HUES6 (cell line): ENCODE results near the gene ADAMTS19.

Source experiments
- H3K27ac ChIP-seq: 2 replicates; pipeline ENCODE4 v1.7.0; 2013; ENCODE audit warnings: low read depth, mild to moderate bottlenecking, low read length, inconsistent platforms
- H3K27me3 ChIP-seq: 2 replicates; pipeline ENCODE4 v1.6.1; 2013; ENCODE audit warnings: low read length; ENCODE audit not compliant: control insufficient read depth, insufficient read depth
- H3K36me3 ChIP-seq: 2 replicates; pipeline ENCODE4 v1.6.1; 2013; ENCODE audit warnings: low read length; ENCODE audit not compliant: control insufficient read depth, insufficient read depth
- H3K4me1 ChIP-seq: 2 replicates; pipeline ENCODE4 v1.6.1; 2013; ENCODE audit warnings: low read length; ENCODE audit not compliant: control insufficient read depth, insufficient read depth
- H3K4me3 ChIP-seq: 2 replicates; pipeline ENCODE4 v1.5.1; 2013; ENCODE audit warnings: low read depth, low read length
- H3K9ac ChIP-seq: one replicate; pipeline ENCODE4 v1.6.1; 2013; ENCODE audit warnings: mild to moderate bottlenecking, low read length
- H3K9me3 ChIP-seq: 2 replicates; pipeline ENCODE4 v1.6.1; 2013; ENCODE audit warnings: low read depth, low read length; ENCODE audit not compliant: control insufficient read depth, insufficient read depth

ADAMTS19 gene

DNA sequence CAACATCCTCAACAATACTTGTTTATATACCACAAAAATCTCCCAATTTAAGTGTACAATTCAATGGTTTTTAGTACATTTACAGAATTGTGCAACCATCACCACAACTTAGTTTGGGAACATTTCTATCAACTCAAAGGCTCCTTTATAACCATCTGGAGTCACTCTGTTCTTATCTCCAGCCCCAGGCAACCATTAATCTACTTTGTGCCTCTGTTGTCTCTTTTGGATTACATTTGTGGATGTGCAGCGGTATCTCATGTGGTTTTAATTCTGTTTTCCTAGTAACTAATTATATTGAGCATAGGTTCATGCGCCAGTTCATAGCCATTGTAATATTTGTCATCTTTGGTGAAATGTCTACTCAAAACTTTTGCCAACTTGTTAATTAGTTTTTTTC is 14.4 kb downstream of the ADAMTS19 start:
- Histone ChIP-seq H3K9ac (no peak overlapping the region), H3K4me1 (no peaks in the 10 kb centered on the region), H3K36me3 (peaks cover 6% of the 10 kb centered on the region; the same call in 1 of the 2 replicates), H3K27ac (no peak overlapping the region), H3K27me3 (no peaks in the 10 kb centered on the region), H3K9me3 (no peaks in the 10 kb centered on the region), H3K4me3 (no peak overlapping the region)

DNA sequence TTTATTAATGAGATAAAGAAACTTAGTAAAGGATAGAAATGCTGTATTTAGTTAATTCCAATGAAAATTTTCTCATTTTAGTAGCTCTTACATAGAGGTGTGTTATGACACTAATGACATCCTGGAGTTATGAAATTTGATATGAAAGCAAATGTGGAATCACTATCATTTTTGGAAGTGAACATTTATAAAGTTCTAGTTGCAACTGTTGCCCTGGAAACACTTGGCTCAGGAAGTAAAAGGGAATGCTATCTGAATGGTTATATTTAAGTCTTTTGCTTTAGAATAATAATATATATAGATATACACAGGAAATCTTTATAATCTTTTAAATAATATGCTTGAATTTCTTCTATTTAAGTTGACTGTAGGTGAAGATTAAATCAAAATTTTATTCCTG is 16.7 kb downstream of the ADAMTS19 start:
- peaks cover 6% of the 10 kb centered on the region; the same call in 1 of the 2 replicates for H3K36me3 ChIP-seq
- H3K4me1 ChIP-seq, result no peaks in the 10 kb centered on the region
- no peak overlapping the region for H3K27ac ChIP-seq
- no peak overlapping the region for H3K4me3 ChIP-seq
- H3K9me3 ChIP-seq, result no peaks in the 10 kb centered on the region
- no peaks in the 10 kb centered on the region for H3K27me3 ChIP-seq
- H3K9ac ChIP-seq, result no peak overlapping the region

DNA sequence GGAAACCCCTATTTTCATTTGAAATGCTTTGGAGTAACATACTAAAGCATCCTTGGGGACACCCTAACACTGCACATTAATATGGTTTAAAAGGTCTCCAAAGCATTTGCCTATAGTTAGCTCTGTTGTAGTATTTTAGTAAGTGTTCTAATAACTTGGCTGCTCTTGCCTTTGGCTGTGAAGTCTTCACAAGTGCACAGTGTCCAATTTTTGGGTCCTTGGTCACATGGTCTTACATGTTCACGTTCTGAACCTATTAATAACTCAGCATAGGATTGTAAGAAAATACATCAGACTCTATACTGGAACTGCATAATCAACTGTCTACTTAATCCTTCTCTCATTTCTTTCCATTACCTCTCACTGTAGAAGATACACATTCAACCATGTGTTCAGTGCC is 17.4 kb downstream of the ADAMTS19 start:
- Histone ChIP-seq H3K4me1 (no peaks in the 10 kb centered on the region), H3K27me3 (no peaks in the 10 kb centered on the region), H3K36me3 (peaks cover 6% of the 10 kb centered on the region; the same call in 1 of the 2 replicates), H3K9me3 (no peaks in the 10 kb centered on the region), H3K27ac (no peak overlapping the region), H3K4me3 (no peak overlapping the region), H3K9ac (no peak overlapping the region)

DNA sequence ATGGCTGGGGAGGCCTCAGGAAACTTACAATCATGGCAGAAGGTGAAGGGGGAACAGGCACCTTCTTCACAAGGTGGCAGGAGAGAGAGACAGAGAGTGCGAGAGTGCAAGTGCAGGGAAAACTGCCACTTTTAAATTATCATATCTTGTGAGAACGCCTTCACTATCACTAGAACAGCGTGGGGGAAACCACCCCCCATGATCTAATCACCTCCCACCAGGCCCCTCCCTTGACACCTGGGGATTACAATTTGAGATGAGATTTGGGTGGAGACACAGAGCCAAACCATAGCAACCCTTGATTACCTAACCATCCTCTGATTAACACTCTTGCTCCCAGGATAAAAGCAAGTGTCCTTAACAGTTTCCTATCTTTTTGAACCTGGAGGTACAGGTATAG is 21.1 kb downstream of the ADAMTS19 start:
- H3K36me3 ChIP-seq, result peaks cover 6% of the 10 kb centered on the region; the same call in 1 of the 2 replicates
- no peaks in the 10 kb centered on the region for H3K4me1 ChIP-seq
- H3K9me3 ChIP-seq, result no peaks in the 10 kb centered on the region
- H3K27me3 ChIP-seq, result no peaks in the 10 kb centered on the region
- H3K9ac ChIP-seq, result no peak overlapping the region
- no peak overlapping the region for H3K27ac ChIP-seq
- no peak overlapping the region for H3K4me3 ChIP-seq

DNA sequence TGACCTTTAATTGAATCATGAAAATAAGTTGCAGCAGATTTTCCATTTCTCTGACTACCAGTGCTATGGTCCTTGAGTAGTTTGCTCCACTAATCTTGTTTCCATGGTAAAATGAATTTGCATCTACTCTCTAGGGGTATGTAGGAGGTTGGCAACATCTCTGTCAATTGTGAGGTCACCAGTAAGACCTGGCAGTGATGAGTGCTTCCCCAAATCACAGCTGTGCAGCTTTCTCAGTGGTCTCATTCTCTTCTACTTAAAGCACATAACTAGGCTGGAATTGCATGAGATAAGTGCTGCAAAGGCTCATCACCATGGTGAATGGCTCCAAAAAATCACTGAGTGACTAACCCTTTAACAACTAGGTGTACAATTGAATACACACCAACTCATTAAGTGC is 36.3 kb downstream of the ADAMTS19 start:
- no peak overlapping the region for H3K4me3 ChIP-seq
- H3K27ac ChIP-seq, result no peak overlapping the region
- no peaks in the 10 kb centered on the region for H3K9me3 ChIP-seq
- H3K27me3 ChIP-seq, result no peaks in the 10 kb centered on the region
- H3K9ac ChIP-seq, result no peak overlapping the region
- H3K36me3 ChIP-seq, result no peaks in the 10 kb centered on the region
- H3K4me1 ChIP-seq, result no peaks in the 10 kb centered on the region

DNA sequence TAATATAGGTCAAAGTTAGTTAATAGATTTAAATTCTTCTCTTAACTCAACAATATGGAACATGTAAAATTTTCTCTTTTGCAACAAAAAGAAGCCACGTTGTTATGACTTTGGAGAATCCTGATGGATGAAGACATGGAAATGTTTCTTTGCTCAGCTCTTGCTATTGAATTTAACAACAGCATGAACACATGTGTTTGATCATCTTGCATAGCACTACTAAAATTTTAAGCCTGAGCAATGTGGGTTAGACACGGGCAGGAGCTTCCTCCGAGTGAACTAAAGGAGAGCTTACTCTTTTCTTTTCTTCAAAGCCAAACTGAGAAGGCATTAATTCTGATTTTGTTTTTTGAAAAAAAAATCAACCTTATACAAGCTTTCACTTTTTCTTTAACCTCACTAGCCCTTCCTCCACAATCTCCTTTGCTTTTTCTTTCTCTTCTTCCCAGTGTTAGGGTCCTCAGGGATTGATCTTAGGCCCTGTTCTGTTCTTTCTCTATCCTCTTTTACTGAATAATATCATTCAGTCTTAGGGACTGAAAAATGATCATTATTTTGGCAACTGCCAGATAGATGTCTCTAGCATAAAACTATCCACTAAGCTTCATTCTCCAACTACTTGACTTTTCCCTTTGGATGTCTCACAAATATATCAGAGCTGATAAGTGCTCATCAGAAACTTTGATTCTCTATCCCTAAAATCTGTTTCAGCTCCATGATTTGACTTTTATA is 36.9 kb downstream of the ADAMTS19 start:
- Histone ChIP-seq H3K27me3 (no peaks in the 10 kb centered on the region), H3K4me3 (no peak overlapping the region), H3K4me1 (no peaks in the 10 kb centered on the region), H3K9me3 (no peaks in the 10 kb centered on the region), H3K36me3 (no peaks in the 10 kb centered on the region), H3K9ac (no peak overlapping the region), H3K27ac (no peak overlapping the region)

DNA sequence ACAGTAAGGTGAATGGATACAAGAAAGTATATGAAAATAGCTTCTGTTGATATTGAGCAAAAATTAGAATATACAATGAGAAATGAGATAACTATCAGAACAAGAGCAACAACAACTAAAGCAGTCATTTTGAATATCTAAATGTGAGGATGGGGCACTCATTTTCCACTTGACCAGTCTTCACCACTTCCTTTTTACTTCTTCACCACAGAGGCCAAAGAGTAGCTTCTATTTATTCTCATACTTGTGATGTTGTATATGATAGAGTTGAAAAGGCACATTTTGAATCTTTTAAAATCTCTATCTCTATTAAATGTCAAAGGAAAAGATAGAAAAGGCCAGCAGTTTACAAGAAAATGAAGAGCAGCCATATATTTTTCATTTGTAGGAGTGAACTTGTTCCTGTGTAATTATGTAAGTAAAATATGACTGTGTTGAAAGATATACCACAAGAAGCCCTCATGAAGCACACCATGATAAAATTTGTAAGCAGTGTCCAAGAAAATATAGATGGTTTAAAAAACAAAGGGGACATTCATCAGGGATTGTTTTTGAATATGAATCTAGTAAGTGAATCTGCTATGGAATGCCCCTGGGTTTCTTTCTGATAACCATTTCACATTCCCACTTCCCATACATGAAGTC is 39.2 kb downstream of the ADAMTS19 start:
- H3K9me3 ChIP-seq, result no peaks in the 10 kb centered on the region
- no peaks in the 10 kb centered on the region for H3K4me1 ChIP-seq
- no peaks in the 10 kb centered on the region for H3K36me3 ChIP-seq
- no peak overlapping the region for H3K9ac ChIP-seq
- H3K27ac ChIP-seq, result no peak overlapping the region
- H3K27me3 ChIP-seq, result no peaks in the 10 kb centered on the region
- H3K4me3 ChIP-seq, result no peak overlapping the region

DNA sequence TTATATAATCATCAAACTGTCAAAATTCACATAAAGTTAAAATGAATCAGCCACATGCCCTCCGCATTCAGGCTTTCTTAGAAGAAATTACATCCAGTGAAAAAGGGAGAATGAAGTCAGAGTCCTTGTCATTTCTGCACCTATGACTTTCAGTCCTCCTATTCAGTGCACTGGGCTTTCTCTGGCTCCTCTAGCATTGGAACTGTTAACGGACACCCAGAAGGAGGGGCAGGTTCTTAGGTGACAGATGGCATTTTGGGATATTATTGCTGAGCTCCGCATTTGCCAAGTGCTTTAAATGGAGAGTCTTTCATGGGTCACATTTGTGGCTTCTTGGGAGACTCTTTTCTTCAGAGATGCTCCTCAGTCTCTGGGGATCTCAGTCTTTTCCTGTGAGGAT is 40.0 kb downstream of the ADAMTS19 start:
- no peaks in the 10 kb centered on the region for H3K9me3 ChIP-seq
- no peaks in the 10 kb centered on the region for H3K4me1 ChIP-seq
- no peak overlapping the region for H3K4me3 ChIP-seq
- no peaks in the 10 kb centered on the region for H3K27me3 ChIP-seq
- no peak overlapping the region for H3K27ac ChIP-seq
- no peak overlapping the region for H3K9ac ChIP-seq
- no peaks in the 10 kb centered on the region for H3K36me3 ChIP-seq

DNA sequence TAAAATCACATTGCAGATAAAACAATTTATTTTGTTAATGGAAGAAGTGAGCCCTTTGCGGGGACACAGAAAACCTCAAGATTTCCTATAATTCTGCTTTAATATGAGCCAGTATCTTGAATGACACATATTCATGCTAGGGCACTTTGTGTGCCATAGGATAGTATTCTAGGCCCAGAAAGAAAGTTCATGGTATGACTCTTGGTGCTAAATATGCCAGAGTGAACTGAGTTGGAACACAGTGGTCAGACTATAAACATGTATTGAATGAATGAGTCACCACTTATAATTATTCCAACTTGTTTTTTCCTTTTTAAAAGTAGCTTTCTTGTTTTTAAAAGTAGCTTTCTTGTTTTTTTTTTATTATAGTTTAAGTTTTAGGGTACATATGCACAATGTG is 46.0 kb downstream of the ADAMTS19 start:
- Histone ChIP-seq H3K4me3 (no peak overlapping the region), H3K4me1 (no peaks in the 10 kb centered on the region), H3K9me3 (no peaks in the 10 kb centered on the region), H3K27ac (no peak overlapping the region), H3K36me3 (peaks cover 3% of the 10 kb centered on the region; the same call in 1 of the 2 replicates), H3K9ac (no peak overlapping the region), H3K27me3 (no peaks in the 10 kb centered on the region)

DNA sequence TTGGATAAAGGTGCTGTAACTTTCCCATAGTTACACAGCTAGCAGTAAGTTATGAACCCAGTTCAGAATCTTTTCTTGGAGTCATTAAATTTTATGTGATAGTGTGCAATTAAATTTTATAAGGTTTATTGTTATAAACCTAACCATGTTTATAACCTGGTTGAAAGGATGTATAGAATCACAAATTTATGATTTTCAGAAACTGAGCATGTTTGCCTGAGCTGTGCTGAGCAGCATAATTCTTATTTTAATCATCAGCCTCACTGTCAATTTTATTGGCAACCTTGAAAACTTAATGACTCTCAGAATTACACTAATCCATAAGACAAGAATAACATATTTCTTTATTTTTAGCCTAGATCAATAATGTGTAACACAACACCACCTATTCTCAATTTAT is 46.9 kb downstream of the ADAMTS19 start:
- Histone ChIP-seq H3K36me3 (peaks cover 12% of the 10 kb centered on the region), H3K4me3 (no peak overlapping the region), H3K27me3 (no peaks in the 10 kb centered on the region), H3K9me3 (no peaks in the 10 kb centered on the region), H3K27ac (no peak overlapping the region), H3K4me1 (no peaks in the 10 kb centered on the region), H3K9ac (no peak overlapping the region)

DNA sequence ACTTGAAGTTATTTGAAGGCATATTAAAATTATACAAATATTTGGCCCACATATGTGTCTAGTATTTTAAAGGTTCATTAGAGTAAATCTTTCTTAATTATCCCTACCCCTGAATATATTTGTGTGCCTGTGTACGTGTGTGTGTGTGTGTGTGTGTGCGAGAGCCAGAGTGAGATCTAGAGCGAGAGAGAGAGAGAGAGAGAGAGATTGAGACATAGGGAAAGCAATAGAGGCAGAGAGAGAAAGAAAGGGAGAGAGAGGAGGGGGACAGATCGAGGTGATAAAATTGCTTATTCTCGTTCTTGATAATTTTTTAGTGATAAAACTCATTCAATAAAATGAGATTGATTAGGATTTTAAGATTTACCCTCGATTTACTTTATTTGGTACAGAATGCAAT is 47.4 kb downstream of the ADAMTS19 start:
- H3K27me3 ChIP-seq, result no peaks in the 10 kb centered on the region
- no peaks in the 10 kb centered on the region for H3K9me3 ChIP-seq
- no peaks in the 10 kb centered on the region for H3K4me1 ChIP-seq
- peaks cover 13% of the 10 kb centered on the region for H3K36me3 ChIP-seq
- H3K9ac ChIP-seq, result no peak overlapping the region
- no peak overlapping the region for H3K27ac ChIP-seq
- no peak overlapping the region for H3K4me3 ChIP-seq
